Stimulated activated naive CD8-positive, alpha-beta T cell treated with anti-CD3 and anti-CD28 coated beads, Interleukin-15, Interleukin-2, amounts not matched to agents 100 U/mL and 50 U/mL, for 24 hours (primary cell): ENCODE results near the gene TOM1L1.
"Not testable (repeated sequence)": the region's sequence is repeated elsewhere in the genome, so short reads cannot be mapped to it uniquely, and the experiment has no call there.

Experiments
- ATAC-seq: fragments of 150-1000 bp; cut with Tn5 transposase; one replicate; pipeline ENCODE4 v1.10.0; 2021
- DNase-seq: peaks from one replicate; pipeline ENCODE4 v3.0.0; 2021

The TOM1L1 gene, protein sequence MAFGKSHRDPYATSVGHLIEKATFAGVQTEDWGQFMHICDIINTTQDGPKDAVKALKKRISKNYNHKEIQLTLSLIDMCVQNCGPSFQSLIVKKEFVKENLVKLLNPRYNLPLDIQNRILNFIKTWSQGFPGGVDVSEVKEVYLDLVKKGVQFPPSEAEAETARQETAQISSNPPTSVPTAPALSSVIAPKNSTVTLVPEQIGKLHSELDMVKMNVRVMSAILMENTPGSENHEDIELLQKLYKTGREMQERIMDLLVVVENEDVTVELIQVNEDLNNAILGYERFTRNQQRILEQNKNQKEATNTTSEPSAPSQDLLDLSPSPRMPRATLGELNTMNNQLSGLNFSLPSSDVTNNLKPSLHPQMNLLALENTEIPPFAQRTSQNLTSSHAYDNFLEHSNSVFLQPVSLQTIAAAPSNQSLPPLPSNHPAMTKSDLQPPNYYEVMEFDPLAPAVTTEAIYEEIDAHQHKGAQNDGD

DNA sequence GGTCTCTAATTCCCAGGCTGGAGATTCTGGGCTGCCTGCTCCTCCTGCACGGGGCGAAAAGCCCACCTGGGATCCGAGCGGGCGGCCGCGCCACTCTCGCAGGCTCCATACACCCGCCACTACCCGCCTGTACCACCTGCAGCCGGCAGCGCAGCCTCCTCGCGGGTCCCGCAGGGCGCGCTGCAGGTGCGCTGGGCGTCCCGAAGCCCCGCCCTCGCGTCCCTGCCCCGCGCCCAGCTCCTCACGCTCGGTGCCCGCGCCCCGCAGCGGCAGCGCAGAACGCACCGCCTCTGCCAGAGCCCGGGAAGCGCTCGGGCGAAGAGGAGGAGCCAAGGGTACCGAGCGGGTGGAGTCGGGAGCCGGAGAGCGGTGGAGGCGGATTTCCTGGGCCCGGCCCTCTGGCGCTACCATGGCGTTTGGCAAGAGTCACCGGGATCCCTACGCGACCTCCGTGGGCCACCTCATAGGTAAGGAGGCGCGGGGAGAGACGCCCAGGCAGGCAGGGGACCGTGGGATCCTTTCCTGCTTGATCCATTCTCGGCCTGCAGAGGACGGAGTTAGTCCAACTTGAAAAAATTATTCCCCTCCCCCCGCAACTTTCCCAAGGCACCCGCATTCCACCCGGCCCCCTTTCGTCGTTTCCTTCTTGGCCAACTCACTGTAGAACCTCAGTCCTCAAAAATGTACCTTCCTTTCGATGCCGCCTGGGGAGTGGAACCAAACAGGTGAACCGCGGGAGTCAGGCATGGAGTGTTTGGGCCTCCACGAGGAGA, at the start of gene TOM1L1:
TSS of gene TOM1L1 (plus strand) at position 396 of the 773 bp plus-strand sequence. CDS start at position 410, 14 bp downstream.
- ATAC-seq = peak; percentile 70
- peak; percentile 27 for DNase-seq

GRCh38 chr17:54859187-54859586, 41.5 kb upstream of the TOM1L1 start:
- no peak for ATAC-seq
- DNase-seq = no peak

DNA sequence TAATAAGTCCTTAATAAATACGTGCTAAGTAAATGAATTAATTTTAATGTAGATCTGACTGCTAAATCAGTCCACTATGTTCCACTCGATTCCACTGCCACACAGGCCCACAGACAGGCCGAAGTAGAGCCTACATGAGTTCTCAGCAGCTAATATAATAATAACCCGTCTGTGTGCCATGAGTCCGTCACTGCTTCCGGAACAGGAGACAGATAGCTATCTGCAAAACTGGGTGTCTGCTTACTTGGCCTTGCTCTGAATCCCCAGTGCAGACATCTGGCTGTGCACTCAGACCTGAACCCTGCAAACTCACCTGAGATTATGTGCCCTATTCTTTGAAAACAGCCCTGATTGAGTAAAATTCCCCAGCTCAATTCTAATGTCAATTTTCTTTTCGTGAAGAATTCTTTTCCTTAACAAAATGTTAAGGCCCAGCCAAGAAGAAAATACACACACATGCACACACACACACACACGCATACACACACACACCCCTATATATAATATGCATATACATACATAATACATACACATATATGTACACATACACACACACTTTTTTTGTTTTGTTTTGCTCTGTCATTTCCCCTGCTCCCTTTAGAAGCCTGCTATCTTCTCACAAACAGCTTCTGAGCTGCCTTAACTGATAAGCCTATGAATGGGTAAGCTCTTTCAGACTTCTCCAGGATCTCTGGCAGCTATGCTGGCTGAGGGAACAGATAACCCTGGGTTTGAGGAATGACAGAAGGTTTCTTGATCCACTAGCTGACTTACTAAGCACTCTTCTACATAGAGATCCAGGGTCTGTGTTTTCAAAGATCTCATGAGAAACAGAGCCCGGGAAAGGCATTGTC, 39.8 kb upstream of the TOM1L1 start:
- DNase-seq = no peak

GRCh38 chr17:54861471-54861983, 39.1 kb upstream of the TOM1L1 start:
- ATAC-seq (no peak), DNase-seq (no peak)

More for the DNA sequence above, 39.8 kb upstream of the TOM1L1 start:
- ATAC-seq = no peak

GRCh38 chr17:54863176-54863575, 37.5 kb upstream of the TOM1L1 start:
- DNase-seq = no peak
- no peak for ATAC-seq

DNA sequence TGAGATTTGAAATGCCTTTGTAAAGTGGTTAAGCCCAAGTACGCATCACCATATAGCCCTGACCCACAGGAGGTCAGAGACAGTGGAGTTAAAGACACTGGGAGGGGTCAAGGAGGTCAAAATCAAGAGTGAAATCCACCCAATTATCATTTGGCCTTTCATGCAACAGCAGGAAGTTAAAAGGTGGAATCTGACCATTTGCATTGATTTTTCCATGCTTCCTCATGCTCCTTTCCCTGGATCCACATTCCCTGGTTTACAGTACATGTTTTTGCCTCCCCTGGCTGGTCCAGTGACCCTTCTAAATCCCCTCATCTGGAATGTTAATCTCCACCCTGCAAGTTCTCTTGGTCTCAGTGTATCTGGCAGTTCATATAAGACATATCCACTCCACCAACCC, 36.6 kb upstream of the TOM1L1 start:
- ATAC-seq (no peak), DNase-seq (no peak)

- no peak for DNase-seq
These were observed 35.9 kb upstream of the TOM1L1 start for GRCh38 chr17:54864636-54865356.

DNA sequence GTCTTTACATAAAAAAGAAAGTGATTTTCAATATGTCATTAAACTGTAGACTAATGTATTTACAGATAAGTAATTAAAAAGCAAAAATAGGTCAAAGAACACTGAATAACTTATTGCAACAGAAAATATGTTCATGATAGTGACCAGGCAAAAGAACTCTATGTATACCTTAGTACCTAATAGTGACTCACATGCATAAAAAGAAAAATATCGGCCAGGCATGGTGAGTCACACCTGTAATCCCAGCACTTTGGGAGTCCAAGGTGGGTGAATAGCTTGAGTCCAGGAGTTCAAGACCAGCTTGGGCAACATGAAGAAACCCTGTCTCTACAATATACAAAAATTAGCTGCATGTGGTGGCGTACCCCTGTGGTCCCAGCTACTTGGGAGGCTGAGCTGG, 33.0 kb upstream of the TOM1L1 start:
- DNase-seq = no peak
- no peak for ATAC-seq

More at GRCh38 chr17:54864636-54865356, 35.9 kb upstream of the TOM1L1 start:
- ATAC-seq = no peak

GRCh38 chr17:54870671-54871175, 29.9 kb upstream of the TOM1L1 start:
- no peak for DNase-seq
- ATAC-seq = no peak

DNA sequence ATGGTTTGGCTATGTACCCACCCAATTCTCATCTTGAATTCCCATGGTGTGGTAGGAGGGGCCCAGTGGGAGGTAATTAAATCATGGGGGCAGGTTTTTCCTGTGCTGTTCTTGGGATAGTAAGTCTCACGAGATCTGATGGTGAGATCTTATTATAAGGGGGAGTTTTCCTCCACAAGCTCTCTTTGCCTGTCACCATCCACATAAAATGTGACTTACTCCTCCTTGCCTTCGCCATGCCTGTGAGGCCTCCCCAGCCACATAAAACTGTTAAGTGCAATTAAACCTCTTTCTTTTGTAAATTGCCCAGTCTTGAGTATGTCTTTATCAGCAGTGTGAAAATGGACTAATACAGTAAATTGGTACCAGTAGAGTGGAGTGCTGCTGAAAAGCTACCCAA, 24.7 kb upstream of the TOM1L1 start:
- ATAC-seq, DNase-seq: not testable (repeated sequence)

DNA sequence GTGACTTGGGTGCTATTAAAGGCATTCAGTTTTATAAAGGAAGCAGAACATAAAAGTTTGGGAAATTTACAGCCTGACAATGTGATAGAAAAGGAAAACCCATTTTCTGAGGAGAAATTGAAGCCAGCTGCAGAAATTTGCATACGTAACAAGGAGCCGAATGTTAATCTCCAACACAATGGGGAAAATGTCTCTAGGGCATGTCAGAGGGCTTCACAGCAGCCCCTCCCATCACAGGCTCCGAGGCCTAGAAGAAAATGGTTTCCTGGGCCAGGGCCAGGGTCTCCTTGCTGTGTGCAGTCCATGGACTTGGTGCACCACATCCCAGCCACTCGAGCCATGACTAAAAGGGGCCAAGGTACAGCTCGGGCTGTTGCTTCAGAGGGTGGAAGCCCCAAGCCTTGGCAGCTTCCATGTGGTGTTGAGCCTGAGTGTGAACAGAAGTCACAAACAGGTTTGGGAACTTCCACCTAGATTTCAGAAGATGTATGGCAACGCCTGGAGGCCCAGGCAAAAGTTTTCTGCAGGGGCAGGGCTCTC, 23.9 kb upstream of the TOM1L1 start:
- no peak for ATAC-seq
- DNase-seq = no peak

DNA sequence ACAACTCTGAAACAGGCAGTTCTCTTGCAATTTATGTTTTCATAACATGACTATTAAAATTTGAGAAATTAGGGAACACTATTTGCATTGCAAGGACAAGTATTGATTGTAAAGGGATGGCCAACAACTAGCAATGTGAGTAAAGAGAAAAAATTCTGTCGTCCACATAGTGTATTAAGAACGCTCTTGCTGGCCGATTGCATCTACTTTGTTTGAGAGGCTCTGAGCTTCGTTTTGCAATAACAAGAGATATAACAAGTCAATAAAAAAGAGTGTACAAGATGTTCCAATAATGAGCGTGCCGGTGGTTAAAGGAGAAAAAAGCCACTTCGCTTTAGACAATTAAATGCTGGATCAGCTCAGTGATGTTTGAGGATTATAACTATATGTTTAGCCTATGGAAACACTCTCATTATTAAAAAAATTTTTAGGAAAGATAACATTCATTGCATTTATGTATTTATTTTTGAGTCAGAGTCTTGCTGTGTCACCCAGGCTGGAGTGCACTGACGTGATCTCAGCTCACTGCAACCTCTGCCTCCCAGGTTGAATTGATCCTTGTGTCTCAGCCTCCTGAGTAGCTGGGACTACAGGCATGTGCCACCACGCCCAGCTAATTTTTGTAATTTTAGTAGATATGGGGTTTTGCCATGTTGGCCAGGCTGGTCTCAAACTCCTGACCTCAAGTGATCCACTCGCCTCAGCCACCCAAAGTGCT, 19.2 kb upstream of the TOM1L1 start:
- no peak for DNase-seq
- no peak for ATAC-seq

GRCh38 chr17:54882371-54882770, 18.3 kb upstream of the TOM1L1 start:
- ATAC-seq (no peak), DNase-seq (no peak)

- no peak for DNase-seq
- no peak for ATAC-seq
These were observed 17.7 kb upstream of the TOM1L1 start for GRCh38 chr17:54882950-54883349.

- DNase-seq (no peak), ATAC-seq (no peak)
These were observed 16.7 kb upstream of the TOM1L1 start for GRCh38 chr17:54883939-54884338.

DNA sequence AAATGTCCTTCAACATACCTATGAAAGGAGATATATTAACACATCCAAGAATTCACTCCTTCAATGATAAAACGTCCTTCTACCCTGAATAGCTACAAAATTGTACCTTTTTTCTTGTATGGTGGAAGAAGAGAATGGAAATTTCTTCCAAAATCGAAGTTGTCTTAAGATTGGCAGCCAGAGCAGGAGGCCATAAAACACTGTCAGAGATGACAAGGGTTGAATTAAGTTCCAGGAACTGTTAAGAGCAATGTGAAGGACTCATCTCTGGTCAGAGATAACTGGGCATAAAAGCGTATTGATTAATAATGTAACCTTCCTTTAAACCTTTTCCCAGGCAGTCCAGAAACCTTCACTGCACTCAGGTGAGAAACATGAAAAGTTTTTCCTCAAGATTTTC, 12.9 kb upstream of the TOM1L1 start:
- ATAC-seq = no peak
- DNase-seq = no peak

- no peak for ATAC-seq
- DNase-seq = no peak
These were observed 12.4 kb upstream of the TOM1L1 start for GRCh38 chr17:54888254-54888653.

- DNase-seq (no peak), ATAC-seq (no peak)
These were observed 11.7 kb upstream of the TOM1L1 start for GRCh38 chr17:54888981-54889380.

- DNase-seq (no peak), ATAC-seq (no peak)
These were observed 9.4 kb upstream of the TOM1L1 start for GRCh38 chr17:54891176-54891821.

GRCh38 chr17:54892360-54892759, 8.3 kb upstream of the TOM1L1 start:
- ATAC-seq (no peak), DNase-seq (no peak)
